Measurements from ENCODE around the gene CXCL8. TPM values are rescaled to one million over a fixed set of nuclear protein-coding genes. Genes with fewer than 3 reads are reported as not detected.

The CXCL8 gene
- total and polyA plus RNA-seq, 9 of the 15 experiments (the other 6 are each of a cell fraction or from before 2014, with no cell fraction given) = 1.6 to 7.7 (median 3.3) TPM

DNA sequence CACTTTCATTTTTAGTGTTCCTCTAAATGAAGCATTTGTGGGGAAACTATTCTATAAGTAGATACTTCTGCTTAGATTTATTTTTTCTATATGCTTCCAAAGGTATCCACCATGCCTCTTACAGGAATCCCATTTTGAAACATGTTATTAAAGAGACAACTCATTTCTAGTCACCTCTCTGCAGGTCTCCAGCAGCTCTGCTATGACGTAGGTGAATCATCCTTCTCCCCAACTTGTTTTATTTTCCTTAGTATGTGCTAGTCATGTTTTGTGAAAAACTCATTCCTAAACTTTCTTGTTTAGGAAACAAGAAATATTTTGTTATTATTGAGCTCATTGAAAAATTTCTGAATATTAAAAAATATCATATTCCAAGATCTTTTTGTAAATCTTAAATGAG, 12.8 kb downstream of the CXCL8 start:
- intact Hi-C loops (cut with micrococcal nuclease) = no loop called here
- Histone ChIP-seq H3K36me3 (ENCODE audit: control insufficient read depth, insufficient read depth, low read length) (no peaks in the 10 kb centered on the region), H3K27me3 (ENCODE audit: control insufficient read depth in 2 of 2, insufficient read depth in 2 of 2, low read length in 2 of 2) (no peaks in the 10 kb centered on the region), H3K4me3 (no peak overlapping the region), H3K4me2 (ENCODE audit: insufficient read depth, low read length) (no peak overlapping the region), H4K20me1 (replicated peaks; ENCODE audit: control insufficient read depth, insufficient read depth, low read length) (no peaks in the 10 kb centered on the region), H3K27ac (ENCODE audit: extremely low read depth, low read depth, low read length) (no peak overlapping the region), H3K79me2 (ENCODE audit: control insufficient read depth, insufficient read depth, low read length) (no peaks in the 10 kb centered on the region), H3K9me3 (replicated peaks; ENCODE audit: control insufficient read depth, insufficient read depth, low read depth, low read length) (no peaks in the 10 kb centered on the region), H2AFZ (ENCODE audit: low read depth, low read length) (no peak overlapping the region), H3K4me1 (replicated peaks in 1 of 2; ENCODE audit: control insufficient read depth in 2 of 2, insufficient read depth in 2 of 2, low read length in 2 of 2) (peaks cover 0 to 6% of the 10 kb centered on the region in 2 experiments; a peak in 1 of 5 replicates), H3K9me1 (ENCODE audit: control insufficient read depth, insufficient read depth, low read length) (no peaks in the 10 kb centered on the region), H3K9ac (ENCODE audit: insufficient read depth in 1 of 2, low read depth in 2 of 2, low read length in 2 of 2) (no peak overlapping the region)
- BruUV-seq (replicated peaks) = no TSS peak
- WGBS (ENCODE audit: insufficient coverage, low coverage, missing lambda C conversion rate) = 72% methylated on average over 1 of the region's 1 CpG
- ATAC-seq (no peak), FAIRE-seq (peak; percentile 6), DNase-seq (ENCODE audit: extremely low read depth in 1 of 4, low spot score in 3 of 4) (no peak)
- in situ Hi-C loops (cut with MboI) = no loop called here
- ChIA-PET POLR2A (no interaction called here), CTCF (ENCODE audit: low intra/inter-chr PET ratio) (no interaction called here)
- TF ChIP-seq ZNF282 (CRISPR knock-in tag; IDR thresholded peaks at IDR 0.05) (no peak), NCOA6 (IDR thresholded peaks at IDR 0.05) (no peak), DPF2 (IDR thresholded peaks at IDR 0.05) (no peak), SRSF3 (IDR thresholded peaks at IDR 0.05; ENCODE audit: insufficient read depth, low read length) (no peak), MEF2D (tag; conservative IDR thresholded peaks at IDR 0.05; ENCODE audit: low read depth) (no peak), EGR1 (conservative IDR thresholded peaks at IDR 0.05) (no peak), CCAR2 (IDR thresholded peaks at IDR 0.05; ENCODE audit: low read depth, low read length) (no peak), HDAC3 (IDR thresholded peaks at IDR 0.05; ENCODE audit: borderline replicate concordance, partially characterized antibody) (no peak), ZC3H11A (IDR thresholded peaks at IDR 0.05; ENCODE audit: low read depth, low read length) (no peak), BDP1 (IDR thresholded peaks at IDR 0.05; ENCODE audit: insufficient read depth, insufficient read length) (no peak), DACH1 (IDR thresholded peaks at IDR 0.05; ENCODE audit: partially characterized antibody) (no peak)
- TF ChIP-seq, protein P1, sequence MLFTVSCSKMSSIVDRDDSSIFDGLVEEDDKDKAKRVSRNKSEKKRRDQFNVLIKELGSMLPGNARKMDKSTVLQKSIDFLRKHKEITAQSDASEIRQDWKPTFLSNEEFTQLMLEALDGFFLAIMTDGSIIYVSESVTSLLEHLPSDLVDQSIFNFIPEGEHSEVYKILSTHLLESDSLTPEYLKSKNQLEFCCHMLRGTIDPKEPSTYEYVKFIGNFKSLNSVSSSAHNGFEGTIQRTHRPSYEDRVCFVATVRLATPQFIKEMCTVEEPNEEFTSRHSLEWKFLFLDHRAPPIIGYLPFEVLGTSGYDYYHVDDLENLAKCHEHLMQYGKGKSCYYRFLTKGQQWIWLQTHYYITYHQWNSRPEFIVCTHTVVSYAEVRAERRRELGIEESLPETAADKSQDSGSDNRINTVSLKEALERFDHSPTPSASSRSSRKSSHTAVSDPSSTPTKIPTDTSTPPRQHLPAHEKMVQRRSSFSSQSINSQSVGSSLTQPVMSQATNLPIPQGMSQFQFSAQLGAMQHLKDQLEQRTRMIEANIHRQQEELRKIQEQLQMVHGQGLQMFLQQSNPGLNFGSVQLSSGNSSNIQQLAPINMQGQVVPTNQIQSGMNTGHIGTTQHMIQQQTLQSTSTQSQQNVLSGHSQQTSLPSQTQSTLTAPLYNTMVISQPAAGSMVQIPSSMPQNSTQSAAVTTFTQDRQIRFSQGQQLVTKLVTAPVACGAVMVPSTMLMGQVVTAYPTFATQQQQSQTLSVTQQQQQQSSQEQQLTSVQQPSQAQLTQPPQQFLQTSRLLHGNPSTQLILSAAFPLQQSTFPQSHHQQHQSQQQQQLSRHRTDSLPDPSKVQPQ (CRISPR knock-in tag; IDR thresholded peaks at IDR 0.05; ENCODE audit: borderline replicate concordance) = no peak
- TF ChIP-seq, protein P2, sequence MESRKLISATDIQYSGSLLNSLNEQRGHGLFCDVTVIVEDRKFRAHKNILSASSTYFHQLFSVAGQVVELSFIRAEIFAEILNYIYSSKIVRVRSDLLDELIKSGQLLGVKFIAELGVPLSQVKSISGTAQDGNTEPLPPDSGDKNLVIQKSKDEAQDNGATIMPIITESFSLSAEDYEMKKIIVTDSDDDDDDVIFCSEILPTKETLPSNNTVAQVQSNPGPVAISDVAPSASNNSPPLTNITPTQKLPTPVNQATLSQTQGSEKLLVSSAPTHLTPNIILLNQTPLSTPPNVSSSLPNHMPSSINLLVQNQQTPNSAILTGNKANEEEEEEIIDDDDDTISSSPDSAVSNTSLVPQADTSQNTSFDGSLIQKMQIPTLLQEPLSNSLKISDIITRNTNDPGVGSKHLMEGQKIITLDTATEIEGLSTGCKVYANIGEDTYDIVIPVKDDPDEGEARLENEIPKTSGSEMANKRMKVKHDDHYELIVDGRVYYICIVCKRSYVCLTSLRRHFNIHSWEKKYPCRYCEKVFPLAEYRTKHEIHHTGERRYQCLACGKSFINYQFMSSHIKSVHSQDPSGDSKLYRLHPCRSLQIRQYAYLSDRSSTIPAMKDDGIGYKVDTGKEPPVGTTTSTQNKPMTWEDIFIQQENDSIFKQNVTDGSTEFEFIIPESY (CRISPR knock-in tag; IDR thresholded peaks at IDR 0.05) = no peak
